OCI-LY3 (cell line): ENCODE measurements around the gene AP3M1.
A peak's percentile ranks its signal among the peaks of the same experiment; 100 is the strongest.

ENCODE experiments used
- H2AFZ ChIP-seq: fragments of 200-600, 300-600 bp; shearing (Covaris generic); 2 replicates; pipeline ENCODE4 v1.6.0; 2014; ENCODE audit warnings: antibody characterized with exemption, low read depth, low read length
- H3K27ac ChIP-seq: fragments of 200-600, 300-600 bp; sonication (generic); 2 replicates; pipeline ENCODE4 v1.5.1; 2014; ENCODE audit warnings: mild to moderate bottlenecking, low read length, moderate library complexity, mixed read lengths
- H3K27me3 ChIP-seq: fragments of 200-600, 300-600 bp; sonication (generic); 2 replicates; pipeline ENCODE4 v1.6.1; 2014; ENCODE audit warnings: low read depth, low read length, mixed read lengths
- H3K36me3 ChIP-seq: fragments of 200-600, 300-600 bp; sonication (generic); replicated peaks from 2 replicates; pipeline ENCODE3; 2014; ENCODE audit warnings: low read depth, low read length, mixed read lengths
- H3K4me1 ChIP-seq: fragments of 300-600, 200-600 bp; sonication (generic); 2 replicates; pipeline ENCODE4 v1.6.1; 2014; ENCODE audit warnings: low read length, mixed read lengths
- H3K4me2 ChIP-seq: fragments of 200-600, 300-600 bp; sonication (generic); 2 replicates; pipeline ENCODE4 v1.6.1; 2014; ENCODE audit warnings: low read length, mixed read lengths
- H3K4me3 ChIP-seq: fragments of 300-600, 200-600 bp; sonication (generic); 2 replicates; pipeline ENCODE4 v1.5.1; 2014; ENCODE audit warnings: antibody characterized with exemption, mild to moderate bottlenecking, low read length, moderate library complexity
- H3K79me2 ChIP-seq: fragments of 300-600, 200-600 bp; shearing (Covaris generic); 2 replicates; pipeline ENCODE4 v1.6.1; 2014; ENCODE audit warnings: mild to moderate bottlenecking, low read length, mixed read lengths
- H3K9ac ChIP-seq: fragments of 300-600, 200-600 bp; shearing (Covaris generic); 2 replicates; pipeline ENCODE4 v1.6.0; 2014; ENCODE audit warnings: mild to moderate bottlenecking, low read length, moderate library complexity
- H3K9me3 ChIP-seq: fragments of 200-600, 300-600 bp; shearing (Covaris generic); 2 replicates; pipeline ENCODE4 v1.6.1; 2014; ENCODE audit warnings: low read length, mixed read lengths; ENCODE audit not compliant: insufficient read depth
- H4K20me1 ChIP-seq: fragments of 200-600, 300-600 bp; sonication (generic); 2 replicates; pipeline ENCODE4 v1.6.1; 2016; ENCODE audit warnings: low read length, mixed read lengths; ENCODE audit not compliant: insufficient read depth
- CTCF ChIP-seq: fragments of 200-600, 300-600 bp; sonication (generic); IDR thresholded peaks from 2 replicates; pipeline ENCODE4 v1.5.1; 2014; ENCODE audit warnings: antibody characterized with exemption, low read length, low read depth
- EZH2phosphoT487 ChIP-seq: fragments of 200-600 bp; shearing (Covaris generic); IDR thresholded peaks from 2 replicates; pipeline ENCODE4 v1.6.1; 2018; ENCODE audit warnings: antibody characterized with exemption, mixed run types, low read depth

Gene AP3M1

GRCh38 chr10:74099836-74100235 lies 50.8 kb downstream of the AP3M1 start:
- peaks cover 17% of the 10 kb centered on the region for H3K36me3 ChIP-seq
- H2AFZ ChIP-seq = no peak overlapping the region
- H3K9ac ChIP-seq = no peak overlapping the region
- H3K27ac ChIP-seq = no peak overlapping the region
- peaks cover 7% of the 10 kb centered on the region; the same call in 1 of the 2 replicates for H4K20me1 ChIP-seq
- H3K4me3 ChIP-seq = no peak overlapping the region
- H3K4me1 ChIP-seq = peaks cover 17% of the 10 kb centered on the region
- no peaks in the 10 kb centered on the region for H3K79me2 ChIP-seq
- H3K9me3 ChIP-seq = no peaks in the 10 kb centered on the region
- H3K4me2 ChIP-seq = no peak overlapping the region
- TF ChIP-seq EZH2phosphoT487 (no peak), CTCF (no peak)
- peaks cover 18% of the 10 kb centered on the region for H3K27me3 ChIP-seq

- Histone ChIP-seq H3K9me3 (no peaks in the 10 kb centered on the region), H3K27me3 (peaks cover 18% of the 10 kb centered on the region), H3K4me3 (no peak overlapping the region), H3K4me1 (peaks cover 17% of the 10 kb centered on the region), H3K36me3 (peaks cover 17% of the 10 kb centered on the region), H2AFZ (no peak overlapping the region), H4K20me1 (peaks cover 7% of the 10 kb centered on the region; the same call in 1 of the 2 replicates), H3K27ac (no peak overlapping the region), H3K9ac (no peak overlapping the region), H3K79me2 (no peaks in the 10 kb centered on the region), H3K4me2 (no peak overlapping the region)
- no peak for TF ChIP-seq EZH2phosphoT487
- no peak for TF ChIP-seq CTCF
Observed at GRCh38 chr10:74099420-74099819, 51.2 kb downstream of the AP3M1 start.

GRCh38 chr10:74097776-74098175 lies 52.9 kb downstream of the AP3M1 start:
- Histone ChIP-seq H3K4me1 (peaks cover 17% of the 10 kb centered on the region), H3K36me3 (peaks cover 17% of the 10 kb centered on the region), H3K4me3 (no peak overlapping the region), H2AFZ (no peak overlapping the region), H4K20me1 (peaks cover 7% of the 10 kb centered on the region; the same call in 1 of the 2 replicates), H3K4me2 (peak overlapping the region; percentile 71; the same call in 1 of the 2 replicates), H3K27me3 (peaks cover 18% of the 10 kb centered on the region), H3K9ac (no peak overlapping the region), H3K9me3 (no peaks in the 10 kb centered on the region), H3K27ac (no peak overlapping the region), H3K79me2 (no peaks in the 10 kb centered on the region)
- TF ChIP-seq EZH2phosphoT487 (no peak), CTCF (no peak)

GRCh38 chr10:74096777-74097176 lies 53.9 kb downstream of the AP3M1 start:
- Histone ChIP-seq H3K9ac (no peak overlapping the region), H3K4me2 (peak overlapping the region; percentile 71), H3K4me3 (peak overlapping the region; percentile 36; the same call in 1 of the 2 replicates), H3K27ac (no peak overlapping the region), H3K27me3 (peaks cover 18% of the 10 kb centered on the region), H4K20me1 (peaks cover 7% of the 10 kb centered on the region; the same call in 1 of the 2 replicates), H2AFZ (no peak overlapping the region), H3K9me3 (no peaks in the 10 kb centered on the region), H3K79me2 (no peaks in the 10 kb centered on the region), H3K36me3 (peaks cover 17% of the 10 kb centered on the region), H3K4me1 (peaks cover 17% of the 10 kb centered on the region)
- no peak for TF ChIP-seq CTCF
